ENCODE measurements around the gene AFF1. TPM values are rescaled to one million over a fixed set of nuclear protein-coding genes. Genes with fewer than 3 reads are reported as not detected.

The AFF1 gene
- total RNA-seq, 3 donors from 2014 or later: 67.2 to 80.5 (median 70.5) TPM

GRCh38 chr4:86916392-86916791, 18.4 kb upstream of the AFF1 start:
- intact Hi-C loops (cut with DNase I; ENCODE audit: low total_unique reads): no loop called here
- Histone ChIP-seq H3K36me3 (no peaks in the 10 kb centered on the region), H3K4me1 (no peaks in the 10 kb centered on the region), H3K27me3 (no peaks in the 10 kb centered on the region), H3K4me3 (no peak overlapping the region), H3K27ac (no peak overlapping the region), H3K9me3 (no peaks in the 10 kb centered on the region)
- TF ChIP-seq POLR2AphosphoS5 (IDR thresholded peaks at IDR 0.05) (no peak), CTCF (IDR thresholded peaks at IDR 0.05) (no peak), POLR2A (IDR thresholded peaks at IDR 0.05) (no peak)
- no peak for DNase-seq (ENCODE audit: low spot score in 2 of 2)

GRCh38 chr4:86917212-86918039, 17.4 kb upstream of the AFF1 start:
- intact Hi-C loops (cut with DNase I; ENCODE audit: low total_unique reads): no loop called here
- TF ChIP-seq CTCF (IDR thresholded peaks at IDR 0.05): no peak
- DNase-seq (ENCODE audit: low spot score in 2 of 2): no peak
- Histone ChIP-seq H3K27me3 (no peaks in the 10 kb centered on the region), H3K27ac (no peak overlapping the region), H3K4me1 (no peaks in the 10 kb centered on the region), H3K4me3 (no peak overlapping the region), H3K36me3 (no peaks in the 10 kb centered on the region), H3K9me3 (no peaks in the 10 kb centered on the region)

GRCh38 chr4:86918539-86919072, 16.2 kb upstream of the AFF1 start:
- no peak overlapping the region for H3K4me3 ChIP-seq
- no peak for DNase-seq (ENCODE audit: low spot score in 2 of 2)
- H3K27me3 ChIP-seq: no peaks in the 10 kb centered on the region
- no peaks in the 10 kb centered on the region for H3K4me1 ChIP-seq
- H3K36me3 ChIP-seq: no peaks in the 10 kb centered on the region
- H3K9me3 ChIP-seq: no peaks in the 10 kb centered on the region
- intact Hi-C loops (cut with DNase I; ENCODE audit: low total_unique reads): no loop called here
- no peak overlapping the region for H3K27ac ChIP-seq
- TF ChIP-seq POLR2AphosphoS5 (IDR thresholded peaks at IDR 0.05): no peak
- TF ChIP-seq CTCF (IDR thresholded peaks at IDR 0.05): no peak
- no peak for TF ChIP-seq POLR2A (IDR thresholded peaks at IDR 0.05)

- Histone ChIP-seq H3K36me3 (no peaks in the 10 kb centered on the region), H3K4me1 (no peaks in the 10 kb centered on the region), H3K27ac (no peak overlapping the region), H3K4me3 (no peak overlapping the region), H3K9me3 (no peaks in the 10 kb centered on the region), H3K27me3 (no peaks in the 10 kb centered on the region)
- intact Hi-C loops (cut with DNase I; ENCODE audit: low total_unique reads): no loop called here
- TF ChIP-seq CTCF (IDR thresholded peaks at IDR 0.05) (no peak), POLR2A (IDR thresholded peaks at IDR 0.05) (no peak), POLR2AphosphoS5 (IDR thresholded peaks at IDR 0.05) (no peak)
- DNase-seq (ENCODE audit: low spot score in 2 of 2): no peak
Measured at GRCh38 chr4:86919561-86920223, 15.1 kb upstream of the AFF1 start.
